ENCODE data around the gene DSCAML1. TPM values are rescaled to one million over a fixed set of nuclear protein-coding genes. Genes with fewer than 3 reads are reported as not detected.

The DSCAML1 gene
- total and polyA plus RNA-seq, 5 donors from 2014 or later: 0.08 to 1.6 (median 0.30) TPM; not detected in 1

DNA sequence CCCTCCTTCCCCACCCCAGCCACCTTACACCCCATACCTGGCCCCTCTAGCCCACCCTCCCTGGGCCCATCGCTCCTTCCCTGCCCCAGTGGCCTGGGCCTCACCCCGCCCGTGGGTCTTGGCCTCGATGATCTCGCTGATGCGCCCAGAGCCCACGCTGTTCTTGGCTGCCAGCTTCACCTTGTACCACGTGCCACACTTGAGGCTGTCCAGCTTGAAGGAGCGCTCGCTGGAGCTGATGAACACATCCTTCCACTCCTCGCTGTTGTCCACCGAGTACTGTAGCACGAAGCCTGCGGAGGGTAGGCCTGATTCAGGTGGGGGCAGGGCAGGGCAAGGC is 359.3 kb downstream of the DSCAML1 start:
- Mint-ChIP-seq H3K9me3 (no peaks in the 10 kb centered on the region), H3K27ac (no peak overlapping the region), H3K4me3 (no peak overlapping the region), H3K36me3 (no peaks in the 10 kb centered on the region), H3K4me1 (no peaks in the 10 kb centered on the region), H3K27me3 (peaks cover 4% of the 10 kb centered on the region)
- Histone ChIP-seq H3K36me3 (ENCODE audit: control insufficient read depth, insufficient read depth, low read length) (no peaks in the 10 kb centered on the region), H3K27ac (ENCODE audit: insufficient read depth, low read length, poor library complexity, severe bottlenecking) (no peak overlapping the region), H3K4me3 (ENCODE audit: low read depth, low read length) (no peak overlapping the region), H3K9me3 (ENCODE audit: control insufficient read depth in 2 of 2, low read length in 2 of 2) (no peaks in the 10 kb centered on the region), H3K4me1 (ENCODE audit: control insufficient read depth, insufficient read depth, low read length, poor library complexity, severe bottlenecking) (no peaks in the 10 kb centered on the region), H3K27me3 (ENCODE audit: control insufficient read depth, insufficient read depth, low read length) (no peaks in the 10 kb centered on the region)
- no peak for ATAC-seq (ENCODE audit: low read depth in 2 of 2)
- no peak for DNase-seq

DNA sequence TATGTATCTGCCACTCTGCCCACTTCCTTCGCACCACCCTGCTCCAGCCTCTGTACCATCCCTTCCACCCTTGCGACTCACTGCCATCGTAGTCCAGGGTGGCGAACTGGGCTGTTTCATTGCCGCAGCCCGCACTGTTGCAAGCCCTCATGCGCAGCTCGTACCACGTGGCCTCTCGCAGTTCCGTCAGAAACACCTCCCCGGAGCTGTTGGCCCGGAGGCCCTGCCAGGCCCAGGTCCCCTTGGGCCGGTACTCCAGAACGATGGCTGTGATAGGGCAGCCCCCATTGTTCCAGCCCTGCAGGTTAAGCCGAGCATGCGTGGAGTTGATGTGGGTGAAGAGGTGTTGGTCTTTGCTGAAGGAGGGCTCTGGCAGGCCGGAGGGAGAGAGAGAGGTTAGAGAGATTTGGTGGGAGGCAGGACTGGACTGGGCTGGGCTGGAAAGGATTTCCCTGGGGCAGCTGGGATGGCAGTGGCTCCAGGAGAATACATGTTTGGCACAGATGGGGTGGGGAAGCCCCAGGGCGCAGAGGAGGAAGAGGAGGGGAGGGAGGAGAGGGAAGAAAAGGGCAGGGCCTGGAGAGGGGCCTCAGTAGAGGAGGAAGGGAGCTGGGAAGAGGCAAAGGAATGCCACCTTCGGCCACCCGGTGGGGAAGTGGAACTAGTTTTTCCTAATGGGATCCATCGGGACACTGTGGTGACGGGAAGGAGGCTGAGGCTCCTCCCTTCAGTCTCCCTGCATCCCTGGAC is 359.8 kb downstream of the DSCAML1 start:
- Histone ChIP-seq H3K4me1 (ENCODE audit: control insufficient read depth, insufficient read depth, low read length, poor library complexity, severe bottlenecking) (no peaks in the 10 kb centered on the region), H3K27me3 (ENCODE audit: control insufficient read depth, insufficient read depth, low read length) (no peaks in the 10 kb centered on the region), H3K4me3 (ENCODE audit: low read depth, low read length) (no peak overlapping the region), H3K9me3 (ENCODE audit: control insufficient read depth in 2 of 2, low read length in 2 of 2) (no peaks in the 10 kb centered on the region), H3K27ac (ENCODE audit: insufficient read depth, low read length, poor library complexity, severe bottlenecking) (no peak overlapping the region), H3K36me3 (ENCODE audit: control insufficient read depth, insufficient read depth, low read length) (no peaks in the 10 kb centered on the region)
- DNase-seq (no peak), ATAC-seq (ENCODE audit: low read depth in 2 of 2) (no peak)
- Mint-ChIP-seq H3K4me1 (no peaks in the 10 kb centered on the region), H3K27me3 (peaks cover 4% of the 10 kb centered on the region), H3K4me3 (no peak overlapping the region), H3K36me3 (no peaks in the 10 kb centered on the region), H3K27ac (peak overlapping the region in 1 of 3 donors; percentile 32), H3K9me3 (no peaks in the 10 kb centered on the region)

DNA sequence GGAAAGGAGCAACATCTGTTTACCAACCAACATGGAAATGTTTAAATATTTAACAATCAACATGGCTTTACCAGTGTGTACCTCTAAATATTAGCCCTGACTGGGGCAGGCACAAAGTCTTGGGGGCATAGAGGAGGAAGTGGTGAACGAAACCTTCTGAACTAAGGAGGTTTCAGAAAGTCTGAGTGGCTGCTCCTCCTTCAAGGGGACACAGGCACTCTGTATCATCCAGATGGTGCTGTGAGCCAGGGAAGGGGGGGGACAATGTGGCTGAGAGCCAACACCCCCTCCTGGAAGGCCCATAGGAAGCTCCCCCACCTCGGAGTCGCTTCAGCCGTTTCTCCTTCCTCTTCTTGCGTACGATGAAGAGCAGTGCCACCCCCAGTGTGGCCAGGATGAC is 361.7 kb downstream of the DSCAML1 start:
- ATAC-seq (ENCODE audit: low read depth in 2 of 2): peak in 1 of 2 donors; percentile 45
- H3K27ac Mint-ChIP-seq: no peak overlapping the region
- H3K36me3 Mint-ChIP-seq: no peaks in the 10 kb centered on the region
- Histone ChIP-seq H3K4me1 (ENCODE audit: control insufficient read depth, insufficient read depth, low read length, poor library complexity, severe bottlenecking) (no peaks in the 10 kb centered on the region), H3K9me3 (ENCODE audit: control insufficient read depth in 2 of 2, low read length in 2 of 2) (no peaks in the 10 kb centered on the region), H3K27me3 (ENCODE audit: control insufficient read depth, insufficient read depth, low read length) (no peaks in the 10 kb centered on the region), H3K4me3 (ENCODE audit: low read depth, low read length) (no peak overlapping the region), H3K27ac (ENCODE audit: insufficient read depth, low read length, poor library complexity, severe bottlenecking) (no peak overlapping the region), H3K36me3 (ENCODE audit: control insufficient read depth, insufficient read depth, low read length) (no peaks in the 10 kb centered on the region)
- H3K27me3 Mint-ChIP-seq: peaks cover 4% of the 10 kb centered on the region
- H3K9me3 Mint-ChIP-seq: no peaks in the 10 kb centered on the region
- no peak overlapping the region for H3K4me3 Mint-ChIP-seq
- peak in 1 of 3 donors; percentile 12 for DNase-seq
- no peaks in the 10 kb centered on the region for H3K4me1 Mint-ChIP-seq

DNA sequence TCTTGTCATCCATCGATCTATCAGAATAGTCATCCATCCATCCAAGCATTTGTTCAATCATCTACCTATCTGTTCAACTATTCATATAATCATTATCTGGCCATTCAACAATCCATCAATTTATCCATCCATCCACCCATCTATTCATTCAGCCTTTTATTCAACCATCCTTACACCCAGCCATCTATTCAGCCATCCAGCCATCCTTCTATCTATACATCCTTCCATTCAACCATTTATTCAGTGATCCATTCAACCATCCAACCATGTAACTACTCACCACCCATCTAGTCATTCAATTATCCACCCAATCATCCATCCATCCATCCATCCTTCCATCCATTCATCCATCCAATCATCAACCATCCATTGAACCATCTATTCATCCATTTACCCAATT is 362.5 kb downstream of the DSCAML1 start:
- no peaks in the 10 kb centered on the region for H3K4me1 ChIP-seq (ENCODE audit: control insufficient read depth, insufficient read depth, low read length, poor library complexity, severe bottlenecking)
- no peak overlapping the region for H3K27ac ChIP-seq (ENCODE audit: insufficient read depth, low read length, poor library complexity, severe bottlenecking)
- Mint-ChIP-seq H3K27ac (no peak overlapping the region), H3K9me3 (no peaks in the 10 kb centered on the region), H3K4me1 (no peaks in the 10 kb centered on the region), H3K4me3 (no peak overlapping the region), H3K36me3 (no peaks in the 10 kb centered on the region), H3K27me3 (peaks cover 4% of the 10 kb centered on the region)
- no peaks in the 10 kb centered on the region for H3K27me3 ChIP-seq (ENCODE audit: control insufficient read depth, insufficient read depth, low read length)
- DNase-seq: no peak
- no peaks in the 10 kb centered on the region for H3K36me3 ChIP-seq (ENCODE audit: control insufficient read depth, insufficient read depth, low read length)
- H3K4me3 ChIP-seq (ENCODE audit: low read depth, low read length): no peak overlapping the region
- H3K9me3 ChIP-seq (ENCODE audit: control insufficient read depth in 2 of 2, low read length in 2 of 2): no peaks in the 10 kb centered on the region
- ATAC-seq (ENCODE audit: low read depth in 2 of 2): no peak

DNA sequence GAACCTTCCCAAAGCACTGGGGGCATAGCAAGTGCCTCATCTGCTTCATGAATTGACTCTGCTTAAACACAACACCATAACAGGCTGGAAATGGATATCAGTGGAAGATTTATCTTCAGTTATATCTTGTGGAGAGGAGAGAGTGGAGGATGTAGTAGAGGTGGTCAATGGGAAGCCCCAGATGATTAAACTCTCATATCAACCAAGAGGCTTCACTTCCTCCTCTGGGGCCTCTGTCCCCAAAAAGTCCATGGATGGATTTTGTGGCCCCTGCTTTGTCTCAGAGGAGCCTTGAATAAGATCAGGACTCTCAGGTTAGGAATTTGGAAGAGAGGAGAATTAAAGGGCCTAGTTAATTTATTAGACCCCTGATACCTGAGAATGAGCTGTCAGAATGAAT is 363.3 kb downstream of the DSCAML1 start:
- ATAC-seq (ENCODE audit: low read depth in 2 of 2) (no peak), DNase-seq (no peak)
- no peaks in the 10 kb centered on the region for H3K9me3 ChIP-seq (ENCODE audit: control insufficient read depth in 2 of 2, low read length in 2 of 2)
- Mint-ChIP-seq H3K36me3 (no peaks in the 10 kb centered on the region), H3K4me3 (no peak overlapping the region), H3K27ac (no peak overlapping the region), H3K27me3 (peaks cover 4% of the 10 kb centered on the region), H3K9me3 (no peaks in the 10 kb centered on the region), H3K4me1 (no peaks in the 10 kb centered on the region)
- no peak overlapping the region for H3K27ac ChIP-seq (ENCODE audit: insufficient read depth, low read length, poor library complexity, severe bottlenecking)
- H3K4me3 ChIP-seq (ENCODE audit: low read depth, low read length): no peak overlapping the region
- H3K4me1 ChIP-seq (ENCODE audit: control insufficient read depth, insufficient read depth, low read length, poor library complexity, severe bottlenecking): no peaks in the 10 kb centered on the region
- H3K36me3 ChIP-seq (ENCODE audit: control insufficient read depth, insufficient read depth, low read length): no peaks in the 10 kb centered on the region
- no peaks in the 10 kb centered on the region for H3K27me3 ChIP-seq (ENCODE audit: control insufficient read depth, insufficient read depth, low read length)

DNA sequence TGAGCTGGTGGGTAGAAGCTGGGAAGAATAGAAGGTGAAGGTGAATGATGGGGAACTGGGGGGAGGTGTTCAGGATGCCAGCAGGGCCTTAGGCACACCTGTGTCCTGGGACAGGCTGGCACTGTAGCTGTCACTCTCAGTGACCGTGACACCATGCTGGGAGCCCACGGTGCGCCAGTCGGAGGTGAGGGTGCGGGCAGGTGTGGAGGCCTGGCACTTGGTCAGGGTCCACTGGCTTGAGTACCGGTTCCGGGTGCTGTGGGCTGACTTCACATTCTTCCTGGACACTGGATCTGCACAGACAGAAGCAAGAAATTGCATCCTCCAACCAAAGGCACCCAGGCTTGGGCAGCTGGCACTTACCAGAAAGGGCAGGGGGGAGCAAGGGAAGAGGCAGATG is 365.6 kb downstream of the DSCAML1 start:
- no peaks in the 10 kb centered on the region for H3K36me3 ChIP-seq (ENCODE audit: control insufficient read depth, insufficient read depth, low read length)
- Mint-ChIP-seq H3K36me3 (no peaks in the 10 kb centered on the region), H3K4me1 (peaks cover 0 to 8% (median 3%) of the 10 kb centered on the region in 4 donors), H3K9me3 (no peaks in the 10 kb centered on the region), H3K27ac (no peak overlapping the region), H3K4me3 (no peak overlapping the region), H3K27me3 (peaks cover 4% of the 10 kb centered on the region)
- DNase-seq (no peak), ATAC-seq (ENCODE audit: low read depth in 2 of 2) (no peak)
- no peaks in the 10 kb centered on the region for H3K9me3 ChIP-seq (ENCODE audit: control insufficient read depth in 2 of 2, low read length in 2 of 2)
- no peaks in the 10 kb centered on the region for H3K27me3 ChIP-seq (ENCODE audit: control insufficient read depth, insufficient read depth, low read length)
- no peak overlapping the region for H3K27ac ChIP-seq (ENCODE audit: insufficient read depth, low read length, poor library complexity, severe bottlenecking)
- no peak overlapping the region for H3K4me3 ChIP-seq (ENCODE audit: low read depth, low read length)
- peaks cover 1% of the 10 kb centered on the region for H3K4me1 ChIP-seq (ENCODE audit: control insufficient read depth, insufficient read depth, low read length, poor library complexity, severe bottlenecking)

DNA sequence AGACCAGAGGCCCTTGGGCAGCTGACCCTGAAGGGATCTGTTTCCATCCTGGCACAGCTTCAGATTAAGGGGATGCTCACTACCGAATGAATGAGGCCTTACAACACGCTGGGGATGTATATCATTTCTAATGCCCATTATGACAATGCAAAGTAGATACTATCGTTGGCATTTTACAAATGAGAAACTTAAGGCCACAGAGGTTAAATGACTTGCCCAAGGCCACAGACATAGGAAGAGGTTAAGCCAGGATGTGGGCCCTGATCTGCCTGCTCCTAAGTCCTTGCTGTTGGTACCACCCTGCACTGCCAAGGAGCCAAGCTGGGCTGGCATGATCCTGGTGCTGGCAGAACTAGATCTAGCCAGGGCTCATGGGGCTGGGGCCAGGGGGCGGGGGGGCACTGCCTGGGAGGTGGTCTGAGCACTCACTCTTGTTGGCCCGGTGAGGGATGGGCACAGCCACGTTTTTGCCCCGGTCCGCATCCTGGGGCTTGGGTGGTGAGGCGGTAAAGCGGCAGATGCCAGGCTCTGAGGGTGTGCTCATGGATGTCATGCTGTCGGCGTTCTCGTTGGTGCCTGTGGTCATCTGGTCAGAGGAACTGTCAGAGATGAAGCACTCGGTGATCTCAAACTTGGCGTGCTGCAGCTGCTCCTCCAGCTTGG is 366.6 kb downstream of the DSCAML1 start:
- Mint-ChIP-seq H3K27me3 (peaks cover 4% of the 10 kb centered on the region), H3K4me3 (no peak overlapping the region), H3K36me3 (no peaks in the 10 kb centered on the region), H3K9me3 (no peaks in the 10 kb centered on the region), H3K27ac (no peak overlapping the region), H3K4me1 (peaks cover 0 to 12% (median 6%) of the 10 kb centered on the region in 4 donors)
- Histone ChIP-seq H3K4me1 (ENCODE audit: control insufficient read depth, insufficient read depth, low read length, poor library complexity, severe bottlenecking) (peaks cover 6% of the 10 kb centered on the region), H3K9me3 (ENCODE audit: control insufficient read depth in 2 of 2, low read length in 2 of 2) (no peaks in the 10 kb centered on the region), H3K27ac (ENCODE audit: insufficient read depth, low read length, poor library complexity, severe bottlenecking) (no peak overlapping the region), H3K27me3 (ENCODE audit: control insufficient read depth, insufficient read depth, low read length) (no peaks in the 10 kb centered on the region), H3K36me3 (ENCODE audit: control insufficient read depth, insufficient read depth, low read length) (no peaks in the 10 kb centered on the region), H3K4me3 (ENCODE audit: low read depth, low read length) (no peak overlapping the region)
- DNase-seq (no peak), ATAC-seq (ENCODE audit: low read depth in 2 of 2) (no peak)

DNA sequence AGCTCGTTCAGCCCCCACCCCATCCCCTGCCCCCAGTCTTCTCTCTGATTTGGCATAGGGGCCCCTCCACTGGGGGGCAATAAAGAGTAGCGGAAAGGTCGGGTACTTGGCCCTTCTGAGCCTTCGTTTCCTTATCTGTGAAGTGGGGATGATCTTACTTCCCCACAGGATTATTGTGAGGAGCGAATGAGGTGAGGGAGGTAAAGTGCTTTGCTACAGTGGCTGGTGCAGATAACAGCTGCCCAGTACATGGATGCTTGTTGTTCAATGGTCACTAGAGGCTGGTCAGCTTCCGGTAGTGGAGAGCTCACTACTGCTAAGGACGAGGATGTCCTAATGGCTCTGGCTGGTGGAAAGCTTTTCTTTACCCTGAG is 368.2 kb downstream of the DSCAML1 start:
- peaks cover 4% of the 10 kb centered on the region for H3K27me3 Mint-ChIP-seq
- Histone ChIP-seq H3K27me3 (ENCODE audit: control insufficient read depth, insufficient read depth, low read length) (no peaks in the 10 kb centered on the region), H3K4me3 (ENCODE audit: low read depth, low read length) (no peak overlapping the region), H3K9me3 (ENCODE audit: control insufficient read depth in 2 of 2, low read length in 2 of 2) (no peaks in the 10 kb centered on the region), H3K4me1 (ENCODE audit: control insufficient read depth, insufficient read depth, low read length, poor library complexity, severe bottlenecking) (peaks cover 6% of the 10 kb centered on the region), H3K27ac (ENCODE audit: insufficient read depth, low read length, poor library complexity, severe bottlenecking) (no peak overlapping the region), H3K36me3 (ENCODE audit: control insufficient read depth, insufficient read depth, low read length) (no peaks in the 10 kb centered on the region)
- no peak overlapping the region for H3K27ac Mint-ChIP-seq
- ATAC-seq (ENCODE audit: low read depth in 2 of 2) (no peak), DNase-seq (no peak)
- peaks cover 0 to 12% (median 6%) of the 10 kb centered on the region in 4 donors for H3K4me1 Mint-ChIP-seq
- no peak overlapping the region for H3K4me3 Mint-ChIP-seq
- no peaks in the 10 kb centered on the region for H3K36me3 Mint-ChIP-seq
- H3K9me3 Mint-ChIP-seq: no peaks in the 10 kb centered on the region
